NCI-H1694 treated with DMSO at 0.1 percent for 48 hours (cell line): Measurements from ENCODE around the gene FRRS1L.
"Not testable (repeated sequence)": the region's sequence is repeated elsewhere in the genome, so short reads cannot be mapped to it uniquely, and the experiment has no call there.

Experiments used
- DNase-seq: peaks from one replicate; lab custom pipeline; 2025; lab: John Stamatoyannopoulos, UW

Gene FRRS1L

GRCh38 chr9:109129470-109130197, 37.4 kb downstream of the FRRS1L start:
- no peak for DNase-seq

- not testable (repeated sequence) for DNase-seq
Observed at GRCh38 chr9:109126671-109127070, 40.4 kb downstream of the FRRS1L start.

GRCh38 chr9:109124121-109124520, 42.9 kb downstream of the FRRS1L start:
- no peak for DNase-seq

GRCh38 chr9:109122726-109123621, 44.1 kb downstream of the FRRS1L start:
- DNase-seq, result no peak

- no peak for DNase-seq
Observed at GRCh38 chr9:109121232-109121796, 45.7 kb downstream of the FRRS1L start.

GRCh38 chr9:109120204-109120789, 46.8 kb downstream of the FRRS1L start:
- DNase-seq, result no peak

- peak; percentile 94 for DNase-seq
Observed at GRCh38 chr9:109119439-109120203, 47.4 kb downstream of the FRRS1L start, which contains the start of gene TMEM245. Gene TMEM245 (minus strand): TSS chr9:109119947. CDS start chr9:109119913, 34 bp downstream.

- DNase-seq, result no peak
Observed at GRCh38 chr9:109118808-109119438, 48.1 kb downstream of the FRRS1L start.

- DNase-seq, result no peak
Observed at GRCh38 chr9:109117856-109118807, 48.9 kb downstream of the FRRS1L start.

- DNase-seq, result no peak
Observed at GRCh38 chr9:109115931-109116526, 51.0 kb downstream of the FRRS1L start.

- no peak for DNase-seq
Observed at GRCh38 chr9:109114670-109115069, 52.4 kb downstream of the FRRS1L start.

- no peak for DNase-seq
Observed at GRCh38 chr9:109113892-109114609, 53.0 kb downstream of the FRRS1L start.

GRCh38 chr9:109113254-109113653, 53.8 kb downstream of the FRRS1L start:
- DNase-seq, result no peak

GRCh38 chr9:109110329-109111021, 56.6 kb downstream of the FRRS1L start:
- no peak for DNase-seq

- DNase-seq, result no peak
Observed at GRCh38 chr9:109109967-109110328, 57.1 kb downstream of the FRRS1L start.

- DNase-seq, result no peak
Observed at GRCh38 chr9:109108318-109108717, 58.7 kb downstream of the FRRS1L start.

- DNase-seq, result no peak
Observed at GRCh38 chr9:109107402-109108240, 59.4 kb downstream of the FRRS1L start.
